Activated CD8-positive, alpha-beta memory T cell treated with anti-CD3 and anti-CD28 coated beads, Interleukin-2, amount 10 ng/mL, durations not matched to agents 7 days and 5 days (primary cell): ENCODE results near the gene ID1. TPM values are rescaled to one million over a fixed set of nuclear protein-coding genes. Genes with fewer than 3 reads are reported as not detected.

ENCODE experiments used
- microRNA-seq: library from miRNA; unstranded; fragments of <30 nt; microRNA quantifications from one replicate; pipeline ENCODE4 v1.2.0, GENCODE V29; 2022
- total RNA-seq, 2 experiments: library from RNA; stranded (reverse); gene quantifications; one replicate each; pipeline ENCODE4 v1.2.3, GENCODE V29; 2021

ID1 gene
- total RNA-seq, 2 experiments from 2014 or later: not detected

Small RNA genes lying within 50 kb of the gene (microRNA-seq; reads per million reads assigned to microRNA genes)
- not detected for gene MIR3193

Other genes with a start within 250 kb of the ID1 start
- not detected for gene DEFB118, start 236.7 kb upstream of the ID1 start, total RNA-seq
- not detected for gene DEFB119, start 214.7 kb upstream of the ID1 start, total RNA-seq
- gene DEFB121, start 199.1 kb upstream of the ID1 start, total RNA-seq: not detected
- gene DEFB123, start 164.7 kb upstream of the ID1 start, total RNA-seq: not detected
- not detected for gene DEFB124, start 130.2 kb upstream of the ID1 start, total RNA-seq
- gene REM1, start 130.0 kb upstream of the ID1 start, total RNA-seq: not detected
- gene HM13, start 90.8 kb upstream of the ID1 start, total RNA-seq: 100 to 1,000 TPM; 151 to 152 TPM
- not detected for gene COX4I2, start 32.6 kb downstream of the ID1 start, total RNA-seq
- gene BCL2L1, start 117.6 kb downstream of the ID1 start, total RNA-seq: 100 to 1,000 TPM in 1 of 2 experiments, 10 to 100 TPM in 1; 69.8 to 121 TPM
- 100 to 1,000 TPM; 148 to 159 TPM for gene TPX2, start 134.0 kb downstream of the ID1 start, total RNA-seq
- 1 to 10 TPM in 1 of 2 experiments, under 1 TPM in 1; 0.42 to 1.2 TPM for gene MYLK2, start 214.1 kb downstream of the ID1 start, total RNA-seq
- not detected for gene FOXS1, start 240.3 kb downstream of the ID1 start, total RNA-seq